Trophoblast cell (in vitro differentiated cells and primary cell): ENCODE data around the gene GUK1.

Source experiments
- DNase-seq, 2 donors: peaks; one replicate each; pipeline ENCODE4 v3.0.0-alpha.2; 2016
- H2AFZ ChIP-seq: 2 replicates; pipeline ENCODE4 v1.6.1; 2013; ENCODE audit warnings: low read length, moderate library complexity, mild to moderate bottlenecking; ENCODE audit not compliant: insufficient read depth, poor library complexity
- H2AK5ac ChIP-seq: 2 replicates; pipeline ENCODE4 v1.6.1; 2013; ENCODE audit warnings: mild to moderate bottlenecking, low read length
- H2BK120ac ChIP-seq: 2 replicates; pipeline ENCODE4 v1.6.1; 2013; ENCODE audit warnings: low read length, mild to moderate bottlenecking, moderate library complexity; ENCODE audit not compliant: insufficient read depth, poor library complexity
- H2BK12ac ChIP-seq: 2 replicates; pipeline ENCODE4 v1.6.1; 2013; ENCODE audit warnings: mild to moderate bottlenecking, low read length, moderate library complexity
- H2BK5ac ChIP-seq: 2 replicates; pipeline ENCODE4 v1.6.1; 2013; ENCODE audit warnings: low read length, low read depth, moderate library complexity, mild to moderate bottlenecking; ENCODE audit not compliant: poor library complexity
- H3K14ac ChIP-seq: 2 replicates; pipeline ENCODE4 v1.6.1; 2013; ENCODE audit warnings: mild to moderate bottlenecking, low read length
- H3K18ac ChIP-seq: 2 replicates; pipeline ENCODE4 v1.6.1; 2013; ENCODE audit warnings: mild to moderate bottlenecking, low read length
- H3K23ac ChIP-seq: 2 replicates; pipeline ENCODE4 v1.6.1; 2013; ENCODE audit warnings: low read length
- H3K27ac ChIP-seq: 2 replicates; pipeline ENCODE4 v1.5.1; 2013; ENCODE audit warnings: low read depth, mild to moderate bottlenecking, inconsistent platforms, low read length, moderate library complexity
- H3K27me3 ChIP-seq: 2 replicates; pipeline ENCODE4 v1.6.1; 2013; ENCODE audit warnings: inconsistent platforms, mild to moderate bottlenecking, low read length, moderate library complexity; ENCODE audit not compliant: insufficient read depth
- H3K36me3 ChIP-seq, 2 experiments: 1 replicate in 1 of 2; 2 replicates in 1 of 2; pipeline ENCODE4 v1.6.1; 2013; ENCODE audit warnings: low read length in 2 of 2, mild to moderate bottlenecking in 2 of 2, moderate library complexity in 1 of 2; ENCODE audit not compliant: insufficient read depth in 2 of 2, control insufficient read depth in 1 of 2
- H3K4ac ChIP-seq: 2 replicates; pipeline ENCODE4 v1.6.1; 2013; ENCODE audit warnings: low read depth, mild to moderate bottlenecking, low read length, moderate library complexity
- H3K4me1 ChIP-seq, 2 experiments: 1 replicate in 1 of 2; 2 replicates in 1 of 2; pipeline ENCODE4 v1.6.1; 2013; ENCODE audit warnings: low read length in 2 of 2, mild to moderate bottlenecking in 2 of 2, moderate library complexity in 1 of 2; ENCODE audit not compliant: insufficient read depth in 2 of 2, control insufficient read depth in 1 of 2
- H3K4me2 ChIP-seq: 2 replicates; pipeline ENCODE4 v1.6.1; 2013; ENCODE audit warnings: inconsistent platforms, mild to moderate bottlenecking, low read length, moderate library complexity
- H3K4me3 ChIP-seq: 2 replicates; pipeline ENCODE4 v1.5.1; 2013; ENCODE audit warnings: mild to moderate bottlenecking, low read depth, low read length, inconsistent platforms
- H3K79me1 ChIP-seq: one replicate; pipeline ENCODE4 v1.6.1; 2013; ENCODE audit warnings: low read length
- H3K79me2 ChIP-seq: 2 replicates; pipeline ENCODE4 v1.6.1; 2013; ENCODE audit warnings: low read length, mild to moderate bottlenecking; ENCODE audit not compliant: control insufficient read depth, insufficient read depth, poor library complexity
- H3K9ac ChIP-seq: 2 replicates; pipeline ENCODE4 v1.6.1; 2013; ENCODE audit warnings: mild to moderate bottlenecking, low read length
- H3K9me3 ChIP-seq: 2 replicates; pipeline ENCODE4 v1.6.1; 2013; ENCODE audit warnings: low read depth, mild to moderate bottlenecking, control low read depth, inconsistent platforms, low read length; ENCODE audit not compliant: insufficient read depth
- H4K12ac ChIP-seq: 2 replicates; pipeline ENCODE4 v1.6.1; 2013; ENCODE audit warnings: low read depth, mild to moderate bottlenecking, low read length, moderate library complexity
- H4K8ac ChIP-seq: 2 replicates; pipeline ENCODE4 v1.6.1; 2013; ENCODE audit warnings: low read depth, mild to moderate bottlenecking, low read length, moderate library complexity
- H4K91ac ChIP-seq: one replicate; pipeline ENCODE4 v1.6.1; 2013; ENCODE audit warnings: low read depth, mild to moderate bottlenecking, low read length, moderate library complexity
- WGBS: extraction: QIAGEN DNeasy Blood & Tissue Kit; methylation state at CpG from one replicate; pipeline ENCODE4 v1.1.7; 2013; ENCODE audit warnings: missing lambda C conversion rate; ENCODE audit not compliant: insufficient read length, insufficient coverage; ENCODE audit errors: extremely low coverage; 5-methylcytosine and 5-hydroxymethylcytosine counted together

The GUK1 gene

GRCh38 chr1:228174482-228175315 lies 34.6 kb downstream of the GUK1 start:
- Histone ChIP-seq H2BK120ac (no peak overlapping the region), H3K79me1 (no peaks in the 10 kb centered on the region), H3K9me3 (peaks cover 12% of the 10 kb centered on the region), H4K8ac (no peak overlapping the region), H4K12ac (no peak overlapping the region), H3K36me3 (peaks cover 0 to 3% of the 10 kb centered on the region in 2 experiments), H3K27ac (no peak overlapping the region), H2AK5ac (no peak overlapping the region), H2BK12ac (no peak overlapping the region), H3K27me3 (no peaks in the 10 kb centered on the region), H2AFZ (no peak overlapping the region), H3K4me2 (no peak overlapping the region), H3K4me1 (peaks cover 0 to 5% of the 10 kb centered on the region in 2 experiments), H3K18ac (no peak overlapping the region), H2BK5ac (no peak overlapping the region), H3K9ac (no peak overlapping the region), H3K79me2 (no peaks in the 10 kb centered on the region), H4K91ac (no peak overlapping the region), H3K14ac (no peak overlapping the region), H3K23ac (no peak overlapping the region), H3K4me3 (peak overlapping the region; percentile 49), H3K4ac (peak overlapping the region; percentile 11)
- peak in 1 of 2 donors; percentile 60 for DNase-seq
- WGBS, result no CpG with 5 or more reads among the region's 52 CpGs

- H3K36me3 ChIP-seq, result peaks cover 0 to 3% of the 10 kb centered on the region in 2 experiments
- peaks cover 0 to 5% of the 10 kb centered on the region in 2 experiments for H3K4me1 ChIP-seq
- no peaks in the 10 kb centered on the region for H3K79me2 ChIP-seq
- no peak overlapping the region for H2BK120ac ChIP-seq
- H2BK5ac ChIP-seq, result no peak overlapping the region
- no peak for DNase-seq
- no CpG with 5 or more reads among the region's 18 CpGs for WGBS
- no peak overlapping the region for H4K12ac ChIP-seq
- no peak overlapping the region for H3K4me2 ChIP-seq
- H4K91ac ChIP-seq, result no peak overlapping the region
- peaks cover 12% of the 10 kb centered on the region for H3K9me3 ChIP-seq
- H3K9ac ChIP-seq, result no peak overlapping the region
- no peaks in the 10 kb centered on the region for H3K27me3 ChIP-seq
- no peaks in the 10 kb centered on the region for H3K79me1 ChIP-seq
- no peak overlapping the region for H3K23ac ChIP-seq
- peak overlapping the region; percentile 12 for H3K4me3 ChIP-seq
- no peak overlapping the region for H2BK12ac ChIP-seq
- no peak overlapping the region for H4K8ac ChIP-seq
- no peak overlapping the region for H3K4ac ChIP-seq
- H2AFZ ChIP-seq, result no peak overlapping the region
- H3K14ac ChIP-seq, result no peak overlapping the region
- no peak overlapping the region for H3K18ac ChIP-seq
- no peak overlapping the region for H3K27ac ChIP-seq
- no peak overlapping the region for H2AK5ac ChIP-seq
Measured at GRCh38 chr1:228175316-228176023, 35.4 kb downstream of the GUK1 start.

GRCh38 chr1:228176024-228176395 lies 35.9 kb downstream of the GUK1 start:
- H3K23ac ChIP-seq, result no peak overlapping the region
- H3K27me3 ChIP-seq, result no peaks in the 10 kb centered on the region
- WGBS, result no CpG with 5 or more reads among the region's 4 CpGs
- H3K9me3 ChIP-seq, result peaks cover 12% of the 10 kb centered on the region
- H2AK5ac ChIP-seq, result no peak overlapping the region
- H4K12ac ChIP-seq, result no peak overlapping the region
- H2AFZ ChIP-seq, result no peak overlapping the region
- no peak overlapping the region for H2BK5ac ChIP-seq
- H3K4me3 ChIP-seq, result no peak overlapping the region
- no peak overlapping the region for H3K18ac ChIP-seq
- H3K79me1 ChIP-seq, result no peaks in the 10 kb centered on the region
- peaks cover 0 to 3% of the 10 kb centered on the region in 2 experiments for H3K36me3 ChIP-seq
- H2BK120ac ChIP-seq, result no peak overlapping the region
- no peak overlapping the region for H3K4me2 ChIP-seq
- H3K9ac ChIP-seq, result no peak overlapping the region
- H3K79me2 ChIP-seq, result no peaks in the 10 kb centered on the region
- no peak overlapping the region for H3K27ac ChIP-seq
- H2BK12ac ChIP-seq, result no peak overlapping the region
- H3K14ac ChIP-seq, result no peak overlapping the region
- no peak for DNase-seq
- H4K91ac ChIP-seq, result no peak overlapping the region
- H3K4me1 ChIP-seq, result peaks cover 0 to 5% of the 10 kb centered on the region in 2 experiments
- no peak overlapping the region for H4K8ac ChIP-seq
- H3K4ac ChIP-seq, result no peak overlapping the region

- no peak for DNase-seq
- H3K79me1 ChIP-seq, result no peaks in the 10 kb centered on the region
Measured at GRCh38 chr1:228176461-228177182, 36.5 kb downstream of the GUK1 start.

More at GRCh38 chr1:228176461-228177182, 36.5 kb downstream of the GUK1 start:
- no peak overlapping the region for H3K4me2 ChIP-seq
- no peak overlapping the region for H4K8ac ChIP-seq
- no peak overlapping the region for H2AFZ ChIP-seq
- H2AK5ac ChIP-seq, result no peak overlapping the region
- H3K27ac ChIP-seq, result no peak overlapping the region
- H2BK120ac ChIP-seq, result no peak overlapping the region
- H3K23ac ChIP-seq, result no peak overlapping the region
- H3K9ac ChIP-seq, result no peak overlapping the region
- H3K79me2 ChIP-seq, result no peaks in the 10 kb centered on the region
- peaks cover 0 to 3% of the 10 kb centered on the region in 2 experiments for H3K36me3 ChIP-seq
- no peaks in the 10 kb centered on the region for H3K27me3 ChIP-seq
- no peak overlapping the region for H4K12ac ChIP-seq
- peaks cover 0 to 5% of the 10 kb centered on the region in 2 experiments for H3K4me1 ChIP-seq
- H3K4ac ChIP-seq, result no peak overlapping the region
- no peak overlapping the region for H3K4me3 ChIP-seq
- WGBS, result no CpG with 5 or more reads among the region's 19 CpGs
- no peak overlapping the region for H4K91ac ChIP-seq
- H3K18ac ChIP-seq, result no peak overlapping the region
- H2BK5ac ChIP-seq, result no peak overlapping the region
- H3K9me3 ChIP-seq, result peaks cover 11% of the 10 kb centered on the region
- H2BK12ac ChIP-seq, result no peak overlapping the region
- H3K14ac ChIP-seq, result no peak overlapping the region
